HL-60/S4 treated with phorbol 12-myristate 13-acetate at 8.2 ng/mL for 4 days and 3 days (cell line): ENCODE results near the gene HPCAL1.

Source experiments
- in situ Hi-C: fragments of 300-500 bp; cut with MboI; formaldehyde crosslinking; loops from 2 replicates; pipeline ENCODE4 v1.15.0; 2022; ENCODE audit warnings: low sequenced_read_pairs

The HPCAL1 gene

DNA sequence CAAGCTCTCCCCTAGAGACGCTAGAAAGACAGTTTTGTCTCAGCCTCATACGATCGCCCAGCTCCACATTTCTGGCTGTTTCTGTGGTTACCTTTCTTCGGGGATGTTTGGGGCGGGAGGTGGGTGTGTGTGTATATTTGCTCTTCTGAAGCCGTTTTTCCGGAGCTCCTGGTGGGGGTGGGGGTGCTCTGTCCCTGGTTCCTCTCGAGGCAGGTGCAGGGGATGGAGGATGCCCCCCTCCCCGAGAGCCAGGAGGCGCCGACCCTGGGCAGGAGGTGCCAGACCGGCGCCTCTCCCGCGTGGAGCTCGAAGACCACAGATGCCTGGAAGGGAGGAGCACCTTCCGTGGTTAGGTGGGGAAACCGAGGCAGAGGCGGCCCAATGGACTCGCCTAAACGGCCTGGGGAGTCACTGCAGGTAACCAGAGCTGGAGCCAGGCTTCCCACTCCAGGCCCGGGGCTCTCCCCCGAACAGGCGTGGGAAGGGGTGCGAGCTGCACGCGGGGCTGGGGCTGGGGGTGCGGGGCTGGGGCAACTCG lies 694 bp upstream of the HPCAL1 start:
- in situ Hi-C loops = no loop called here

DNA sequence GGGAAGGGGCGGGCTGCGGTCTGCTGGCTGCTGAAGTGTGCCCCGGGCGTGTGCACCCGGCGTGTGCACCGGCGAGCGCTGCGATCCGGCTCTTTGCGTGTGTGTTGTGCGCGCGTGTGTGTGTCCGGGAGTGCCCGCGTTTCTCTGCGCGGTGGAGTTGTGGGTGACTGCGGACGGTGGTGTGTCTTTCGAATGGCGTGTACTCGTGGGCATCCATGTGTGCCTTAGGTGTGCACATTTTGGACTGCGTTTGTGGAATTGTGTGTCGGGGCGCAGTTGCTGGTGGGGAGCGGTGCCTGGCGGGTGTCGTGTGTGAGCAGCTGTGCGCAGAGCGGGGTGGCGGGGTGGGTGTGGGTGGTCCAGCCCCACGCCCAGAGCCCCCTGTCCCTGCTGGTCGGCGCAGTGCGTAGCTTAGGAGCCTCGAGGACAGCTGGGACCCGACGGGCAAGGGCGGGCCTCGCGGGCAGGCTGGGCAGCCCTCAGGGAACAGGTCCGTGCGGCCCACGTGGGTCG lies 533 bp downstream of the HPCAL1 start:
- in situ Hi-C loops = no loop called here

- in situ Hi-C loops = no loop called here
Observed at GRCh38 chr2:10303694-10304378, 1.1 kb downstream of the HPCAL1 start.

DNA sequence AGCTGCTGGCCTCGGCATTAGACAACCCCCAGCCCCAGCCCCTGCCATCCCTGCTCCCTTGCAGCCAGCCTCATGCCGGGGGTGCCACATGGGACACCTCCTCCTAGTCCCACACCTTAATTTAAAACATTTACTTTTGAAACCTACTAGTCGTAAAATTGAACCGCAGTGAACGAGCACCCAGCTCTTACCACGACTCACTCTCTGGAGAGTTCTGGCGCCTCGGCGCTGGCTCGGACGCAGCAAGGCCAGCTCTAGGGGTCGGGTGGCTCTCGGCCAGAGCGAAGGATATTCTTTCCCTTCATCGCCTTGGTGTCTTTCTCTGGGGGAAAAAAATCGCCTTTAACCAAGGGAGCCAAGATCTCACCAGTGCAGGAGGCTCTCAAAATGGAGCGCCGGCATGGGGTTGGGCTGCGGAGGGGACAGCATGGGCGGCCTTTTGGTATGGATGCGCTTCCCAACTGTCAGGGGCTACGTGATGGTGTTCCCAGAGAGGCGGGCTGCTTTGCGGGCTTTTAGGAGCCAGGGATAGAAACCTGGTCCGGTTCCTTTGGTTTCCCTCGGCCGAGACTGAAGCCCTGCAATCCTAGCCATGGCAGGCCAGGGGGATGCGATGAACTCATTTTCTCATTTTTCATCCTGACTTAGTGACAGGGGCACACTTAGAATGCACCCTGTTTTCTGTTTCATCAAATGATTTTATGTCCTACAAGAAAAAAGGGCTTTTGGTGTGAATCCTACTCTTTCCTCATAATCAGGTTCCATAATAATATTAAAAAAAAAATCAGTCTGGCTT lies 2.0 kb downstream of the HPCAL1 start:
- in situ Hi-C loops = no loop called here

GRCh38 chr2:10305254-10305635 lies 2.5 kb downstream of the HPCAL1 start:
- in situ Hi-C loops = no loop called here

DNA sequence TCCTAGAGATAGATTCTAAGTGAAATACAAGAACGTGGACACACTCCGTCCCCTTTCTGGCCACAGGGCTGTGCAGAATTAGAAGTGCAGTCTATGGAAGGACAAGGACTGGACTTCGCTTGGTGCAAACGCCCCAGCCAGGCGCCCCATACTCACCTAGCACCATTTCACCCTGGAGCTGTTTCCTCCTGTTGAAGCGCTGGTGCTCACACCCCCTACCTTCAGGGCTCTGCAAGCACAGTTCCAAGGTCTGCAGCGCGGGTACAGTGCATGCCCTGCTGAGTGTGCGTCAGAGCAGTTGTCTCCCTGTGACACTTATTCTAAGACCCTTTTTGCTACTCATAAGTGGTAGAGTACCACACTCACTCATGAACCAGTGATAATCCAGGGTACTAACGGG lies 3.0 kb downstream of the HPCAL1 start:
- in situ Hi-C loops = no loop called here

- in situ Hi-C loops = no loop called here
Observed at GRCh38 chr2:10306901-10307463, 4.3 kb downstream of the HPCAL1 start.

- in situ Hi-C loops = no loop called here
Observed at GRCh38 chr2:10307561-10308156, 5.0 kb downstream of the HPCAL1 start.

DNA sequence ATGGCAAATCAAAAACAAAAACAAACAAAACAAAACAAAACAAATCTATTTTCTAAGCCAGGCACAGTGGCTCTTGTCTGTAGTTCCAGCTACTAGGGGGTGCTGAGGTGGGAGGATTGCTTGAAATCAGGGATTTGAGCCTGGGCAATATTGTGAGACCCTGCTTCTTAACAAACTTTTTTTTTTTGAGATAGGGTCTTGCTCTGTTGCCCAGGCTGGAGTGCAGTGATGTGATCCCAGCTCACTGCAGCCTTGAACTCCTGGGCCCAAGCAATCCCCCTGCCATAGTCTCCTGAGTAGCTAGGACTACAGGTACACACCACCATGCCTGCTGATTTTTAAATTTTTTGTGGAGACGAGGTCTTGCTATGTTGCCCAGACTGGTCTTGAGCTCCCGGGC lies 6.2 kb downstream of the HPCAL1 start:
- in situ Hi-C loops = no loop called here

GRCh38 chr2:10309286-10309685 lies 6.6 kb downstream of the HPCAL1 start:
- in situ Hi-C loops = no loop called here

GRCh38 chr2:10310309-10310888 lies 7.7 kb downstream of the HPCAL1 start:
- in situ Hi-C loops = no loop called here

GRCh38 chr2:10311736-10312135 lies 9.0 kb downstream of the HPCAL1 start:
- in situ Hi-C loops = no loop called here

GRCh38 chr2:10312437-10312957 lies 9.8 kb downstream of the HPCAL1 start:
- in situ Hi-C loops = no loop called here

- in situ Hi-C loops = no loop called here
Observed at GRCh38 chr2:10316336-10316735, 13.6 kb downstream of the HPCAL1 start.

DNA sequence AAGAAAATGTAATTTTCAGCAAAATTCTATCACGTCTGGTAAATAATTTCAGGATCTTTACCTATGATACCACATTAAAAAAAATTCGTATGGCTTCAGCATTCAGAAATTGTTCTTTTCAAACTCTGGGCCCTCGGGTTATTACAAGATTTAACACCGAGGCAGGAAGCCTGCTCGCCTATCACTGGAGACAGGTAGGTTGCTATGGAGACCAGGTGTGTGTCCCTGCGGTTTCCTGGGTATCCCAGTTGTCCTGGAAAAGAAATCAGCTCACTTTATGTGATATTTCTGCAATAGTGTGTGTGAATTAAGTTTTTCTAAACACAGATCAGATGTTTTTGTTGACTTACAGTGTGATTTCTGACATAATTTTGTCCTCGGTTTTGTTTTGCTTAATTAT lies 14.2 kb downstream of the HPCAL1 start:
- in situ Hi-C loops = no loop called here

DNA sequence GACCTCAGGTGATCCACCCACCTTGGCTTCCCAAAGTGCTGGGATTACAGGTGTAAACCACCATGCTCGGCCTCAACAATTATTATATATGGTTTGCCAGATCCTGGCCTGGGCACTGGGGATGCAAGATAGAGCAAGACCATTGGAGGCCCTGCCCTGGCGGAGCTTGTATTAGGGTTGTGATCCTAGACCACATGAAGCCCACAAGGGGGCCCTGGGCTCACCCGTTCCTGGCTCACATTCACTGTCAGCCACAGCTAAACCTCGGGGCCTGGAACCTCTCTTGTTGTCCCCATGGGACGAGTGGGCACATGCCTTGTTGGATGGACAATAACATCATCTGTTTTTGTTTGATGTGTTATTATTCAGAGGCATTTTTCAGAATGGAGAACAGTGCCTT lies 14.9 kb downstream of the HPCAL1 start:
- in situ Hi-C loops = no loop called here

DNA sequence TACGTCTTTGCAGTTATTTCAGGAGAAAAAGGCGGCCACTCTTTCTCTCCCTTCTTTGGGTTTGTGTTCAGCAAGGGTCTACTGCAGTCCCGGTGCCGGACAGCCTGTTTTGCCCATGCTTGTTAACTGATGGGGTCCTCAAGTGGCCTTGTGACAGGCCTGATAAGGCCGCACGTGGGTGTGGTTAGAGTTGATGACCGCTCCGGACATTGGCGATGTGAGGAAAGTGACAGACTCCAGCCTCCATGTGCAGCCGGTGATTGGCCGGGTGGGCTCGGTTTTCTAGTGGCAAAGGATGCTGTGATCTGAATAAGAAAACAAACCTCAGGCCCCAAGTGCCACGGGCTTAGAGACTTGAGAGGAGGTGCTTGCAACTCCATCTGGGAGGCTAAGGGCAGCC lies 15.6 kb downstream of the HPCAL1 start:
- in situ Hi-C loops = no loop called here

DNA sequence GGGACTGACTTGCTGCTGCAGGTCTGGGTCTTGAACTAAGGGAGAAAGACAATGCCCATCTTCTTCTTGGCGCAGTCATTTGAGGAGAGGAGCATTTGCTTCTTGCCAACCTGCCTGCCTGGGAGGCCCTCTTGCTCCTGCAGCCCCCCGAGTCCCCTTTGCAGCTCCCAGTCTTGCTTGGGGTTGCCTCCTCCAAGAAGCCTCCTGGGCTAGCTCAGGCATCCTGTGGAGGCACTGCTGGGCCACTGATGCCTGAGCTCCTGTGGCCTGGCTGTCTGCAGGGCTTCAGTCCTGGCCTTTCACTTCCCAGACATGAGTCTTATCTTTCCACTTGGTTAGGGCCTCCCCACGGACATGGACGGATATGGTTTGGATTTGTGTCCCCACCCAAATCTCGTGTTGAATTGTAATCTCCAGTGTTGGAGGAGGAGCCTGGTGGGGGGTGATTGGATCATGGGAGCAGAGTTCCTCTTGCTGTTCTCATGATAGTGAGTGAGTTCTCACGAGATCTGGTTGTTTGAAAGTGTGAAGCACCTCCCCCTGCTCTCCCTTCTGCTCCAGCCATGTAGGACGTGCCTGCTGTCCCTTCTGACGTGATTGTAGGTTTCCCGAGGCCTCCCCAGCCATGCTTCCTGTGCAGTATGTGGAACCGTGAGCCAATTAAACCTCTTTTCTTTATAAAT lies 17.3 kb downstream of the HPCAL1 start:
- in situ Hi-C loops = no loop called here

GRCh38 chr2:10320575-10320931 lies 17.8 kb downstream of the HPCAL1 start:
- in situ Hi-C loops = no loop called here

DNA sequence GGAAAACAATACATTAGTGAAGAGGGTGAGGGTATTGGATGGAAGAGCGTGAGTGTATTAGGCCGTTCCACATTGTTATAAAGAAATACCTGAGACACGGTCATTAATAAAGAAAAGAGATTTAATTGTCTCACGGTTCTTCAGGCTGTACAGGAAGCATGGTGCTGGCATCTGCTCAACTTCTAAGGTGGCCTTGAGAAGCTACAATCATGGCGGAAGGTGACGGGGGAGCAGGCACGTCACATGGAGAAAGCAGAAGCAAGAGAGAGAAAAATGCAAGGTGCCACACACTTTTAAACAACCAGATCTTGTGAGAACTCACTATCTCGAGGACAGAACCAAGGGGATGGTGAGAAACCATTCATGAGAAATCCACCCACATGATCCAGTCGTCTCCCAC lies 18.2 kb downstream of the HPCAL1 start:
- in situ Hi-C loops = no loop called here
